HUDEP-2 (cell line): ENCODE results near the gene RASD2.

Experiments
- DNase-seq, 76 experiments: peaks; one replicate each; lab custom pipeline; 2025; ENCODE audit not compliant: unreplicated experiment in 76 of 76; lab: John Stamatoyannopoulos, UW

The RASD2 gene

GRCh38 chr22:35580351-35581022 lies 39.9 kb downstream of the RASD2 start:
- DNase-seq: no peak

DNA sequence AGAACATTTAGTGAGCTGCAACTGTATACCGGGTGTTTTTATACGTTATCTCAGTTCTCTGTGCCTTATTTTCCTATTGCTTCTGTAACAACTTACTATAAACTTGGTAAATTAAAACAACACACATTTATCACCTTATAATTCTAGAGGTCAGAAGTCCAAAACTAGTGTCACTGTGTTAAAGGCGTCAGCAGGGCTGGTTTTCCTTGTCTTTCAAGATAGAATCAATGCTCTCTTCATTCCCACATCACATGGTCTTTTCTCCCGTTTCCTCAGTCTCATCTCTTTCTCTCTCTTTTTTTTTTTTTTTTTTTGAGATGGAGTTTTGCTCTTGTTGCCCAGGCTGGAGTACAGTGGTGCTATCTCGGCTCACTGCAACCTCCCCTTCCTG lies 40.4 kb downstream of the RASD2 start:
- no peak for DNase-seq

GRCh38 chr22:35582218-35582860 lies 41.7 kb downstream of the RASD2 start:
- DNase-seq: no peak

DNA sequence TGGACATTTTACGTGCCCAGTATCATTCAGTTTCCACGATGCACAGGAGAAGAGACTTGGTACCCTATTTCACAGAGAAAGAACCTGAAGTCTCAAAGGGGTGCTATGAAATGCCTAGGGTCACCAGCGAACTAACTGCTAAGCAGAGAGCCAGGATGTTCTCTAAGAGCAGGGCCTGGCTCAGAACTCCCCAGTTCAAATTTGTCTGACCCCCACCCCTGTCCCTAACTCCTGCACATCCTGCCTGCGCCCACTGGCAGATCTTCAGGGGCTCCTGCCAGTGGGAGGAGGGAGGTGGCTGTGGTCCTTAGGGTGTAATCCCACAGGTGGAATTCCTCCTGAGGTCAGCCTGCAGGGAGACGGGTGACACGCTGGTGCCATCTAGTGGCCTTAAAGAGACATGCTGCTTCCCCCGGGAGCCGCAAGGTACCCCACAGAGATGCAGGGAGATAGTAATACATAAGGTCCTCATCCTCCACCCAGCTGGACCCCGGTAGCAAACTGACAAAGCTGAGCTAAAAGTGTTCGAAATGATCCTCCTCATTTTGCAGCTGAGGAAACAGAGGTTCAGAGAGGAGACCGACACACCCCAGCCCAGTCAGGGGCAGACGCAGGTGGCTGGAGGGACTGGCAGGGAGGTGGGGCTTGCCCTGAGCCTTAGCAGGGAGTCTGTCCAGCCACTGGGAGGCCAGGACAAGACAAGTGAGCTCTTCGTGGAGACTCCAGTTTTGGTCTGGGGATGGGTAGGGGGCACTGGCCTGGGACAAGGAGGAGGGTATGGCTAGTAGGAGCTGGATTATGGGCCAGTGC lies 42.4 kb downstream of the RASD2 start:
- DNase-seq: peak in 30 of 76 experiments; percentile 1 to 45 (median 8)

- no peak for DNase-seq
These were observed 46.1 kb downstream of the RASD2 start for GRCh38 chr22:35586771-35587170.

- no peak for DNase-seq
These were observed 46.8 kb downstream of the RASD2 start for GRCh38 chr22:35587447-35587870.

GRCh38 chr22:35587896-35588295 lies 47.3 kb downstream of the RASD2 start:
- DNase-seq: no peak

- DNase-seq: no peak
These were observed 48.6 kb downstream of the RASD2 start for GRCh38 chr22:35589071-35589755.

DNA sequence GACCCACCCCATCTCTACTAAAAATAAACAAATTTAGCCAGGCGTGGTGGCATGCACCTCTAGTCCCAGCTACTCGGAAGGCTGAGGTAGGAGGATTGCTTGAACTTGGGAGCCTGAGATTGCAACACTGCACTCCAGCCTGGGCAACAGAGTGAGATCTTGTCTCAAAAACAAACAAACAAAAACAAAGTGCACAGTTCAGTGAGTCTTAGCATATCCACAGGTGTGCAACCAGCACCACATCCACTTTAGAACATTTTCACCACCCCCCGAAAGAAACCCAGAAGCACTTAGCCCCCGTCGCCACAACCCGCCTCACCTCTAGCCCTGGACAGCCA lies 49.1 kb downstream of the RASD2 start:
- DNase-seq: no peak

DNA sequence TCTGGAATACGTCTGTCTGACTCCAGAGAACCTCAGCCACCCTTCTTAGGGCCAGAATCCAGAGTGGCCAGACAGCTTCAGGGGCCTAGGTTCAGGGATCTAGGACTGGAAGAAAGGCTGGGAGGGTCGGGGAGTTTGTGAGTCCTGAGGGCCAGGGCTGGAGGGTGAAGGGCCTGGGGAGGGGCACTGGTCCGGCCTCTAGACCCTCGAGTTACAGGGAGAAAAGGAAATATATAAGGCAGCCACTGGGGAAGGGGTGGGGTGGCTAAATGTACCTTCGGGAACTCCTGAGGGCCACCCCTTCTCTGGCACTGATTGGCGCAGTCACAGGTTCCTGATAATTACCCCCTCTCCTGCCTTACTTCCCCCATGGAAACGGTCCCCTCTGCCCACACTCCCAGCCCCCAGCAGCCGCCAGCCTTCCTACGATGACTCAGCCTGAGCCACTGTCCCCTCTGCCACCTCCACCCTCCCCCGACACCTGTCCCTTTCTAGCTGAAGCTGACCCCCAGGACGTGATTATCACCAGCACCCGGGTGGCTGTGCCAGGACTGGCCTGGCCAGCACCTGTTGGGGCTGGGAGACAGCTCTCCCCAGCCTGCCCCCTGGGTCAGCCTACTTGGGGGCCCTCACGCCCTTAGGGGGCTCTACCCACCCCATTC lies 50.1 kb downstream of the RASD2 start:
- no peak for DNase-seq

DNA sequence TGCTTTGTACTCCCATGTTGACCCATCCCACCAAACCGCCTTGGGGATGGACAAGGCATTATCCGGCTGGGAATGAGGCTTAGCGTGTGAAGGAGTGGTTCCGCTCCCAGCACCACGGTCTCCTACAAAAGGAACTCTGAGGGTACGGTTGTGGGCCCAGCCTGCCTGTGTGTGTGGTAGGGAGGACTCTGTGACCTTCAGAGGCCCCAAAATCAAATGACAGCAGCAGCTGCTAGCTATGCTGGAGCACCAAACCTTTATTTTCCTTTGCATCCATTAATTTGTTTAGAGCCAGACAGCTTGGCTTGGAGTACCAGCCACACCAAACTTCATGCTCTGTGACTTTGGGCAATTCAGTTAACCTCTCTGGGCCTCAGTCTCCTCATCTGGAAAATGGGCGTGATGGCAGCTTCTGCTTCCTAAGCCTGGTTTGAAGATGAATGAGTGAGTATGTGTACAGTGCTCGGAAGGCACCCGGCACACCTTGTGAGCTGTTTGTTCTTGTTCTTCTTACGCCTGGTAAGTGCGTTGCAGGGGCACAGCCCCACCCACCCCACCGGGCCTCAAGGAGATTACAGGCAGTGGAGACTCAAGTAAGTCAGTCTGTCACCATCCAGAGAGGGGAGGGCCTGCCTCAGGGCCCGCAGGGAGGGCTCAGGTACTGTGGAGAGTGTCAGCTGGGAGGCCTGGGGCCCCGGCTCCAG lies 51.2 kb downstream of the RASD2 start:
- DNase-seq: no peak

- no peak for DNase-seq
These were observed 51.9 kb downstream of the RASD2 start for GRCh38 chr22:35592418-35592967.

DNA sequence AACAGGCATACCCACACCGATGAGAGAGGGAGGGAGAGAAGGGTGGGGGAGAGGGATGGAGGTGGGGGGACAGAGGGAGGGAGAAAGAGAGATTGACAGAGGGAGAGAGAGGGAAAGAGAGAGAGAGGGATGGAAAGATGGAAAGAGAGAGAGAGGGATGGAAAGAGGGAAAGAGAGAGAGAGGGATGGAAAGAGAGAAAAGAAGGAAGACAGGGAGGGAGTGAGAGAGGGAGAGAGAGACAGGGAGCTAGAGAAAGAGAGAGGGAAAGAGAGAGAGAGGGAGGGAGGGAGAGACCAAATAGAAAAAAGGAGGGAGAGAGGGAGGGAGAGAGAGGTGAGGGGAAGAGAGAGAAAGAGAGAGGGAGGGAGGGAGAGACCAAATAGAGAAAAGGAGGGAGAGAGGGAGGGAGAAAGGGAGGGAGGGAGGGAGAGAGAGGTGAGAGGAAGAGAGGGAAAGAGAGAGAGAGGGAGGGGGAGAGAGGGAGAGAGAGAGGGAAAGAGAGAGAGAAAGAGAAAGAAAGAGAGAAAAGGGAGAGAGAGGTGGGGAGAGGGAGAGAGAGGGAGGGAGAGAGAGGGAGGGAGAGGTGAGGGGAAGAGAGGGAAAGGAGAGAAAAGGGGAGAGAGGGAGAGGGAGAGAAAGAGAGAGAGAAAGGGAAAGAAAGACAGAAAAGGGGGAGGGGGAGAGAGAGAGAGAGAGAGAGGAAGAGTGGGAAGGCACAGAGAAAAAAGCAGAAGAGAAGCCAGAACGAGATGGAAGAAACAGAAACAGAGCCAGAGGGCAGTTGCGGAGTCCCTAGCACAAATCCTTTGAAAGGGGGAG lies 52.6 kb downstream of the RASD2 start:
- no peak for DNase-seq

DNA sequence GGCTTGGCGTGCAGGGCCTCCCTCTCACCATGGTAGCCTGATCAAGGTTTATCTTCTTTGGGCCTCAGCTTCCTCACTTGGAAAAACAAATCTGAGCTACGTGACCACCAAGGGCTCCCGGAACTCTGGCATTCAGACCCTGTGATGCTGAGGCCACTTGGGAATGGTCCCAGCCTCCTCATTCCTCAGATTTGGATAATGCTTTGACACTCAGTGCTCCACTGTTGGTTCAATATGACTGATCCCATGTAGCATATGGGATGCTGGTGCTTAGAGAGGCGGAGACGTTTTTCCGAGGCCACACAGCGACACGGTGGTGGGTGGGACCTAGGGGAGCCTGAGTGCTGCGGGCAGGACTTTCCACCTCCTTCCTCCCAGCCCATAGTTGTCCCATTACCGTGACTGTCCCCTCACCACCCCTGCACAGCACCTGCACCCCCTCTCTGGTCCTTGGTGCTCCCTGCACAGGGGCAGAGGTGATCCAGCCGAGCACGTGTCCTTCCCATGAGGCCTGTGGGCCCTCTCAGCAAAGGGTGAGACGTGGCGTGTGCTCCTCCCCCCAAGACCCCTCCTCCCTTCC lies 53.4 kb downstream of the RASD2 start:
- no peak for DNase-seq

GRCh38 chr22:35594686-35595085 lies 54.1 kb downstream of the RASD2 start:
- no peak for DNase-seq

GRCh38 chr22:35596821-35597220 lies 56.2 kb downstream of the RASD2 start:
- no peak for DNase-seq

- DNase-seq: no peak
These were observed 57.2 kb downstream of the RASD2 start for GRCh38 chr22:35597692-35598395.

DNA sequence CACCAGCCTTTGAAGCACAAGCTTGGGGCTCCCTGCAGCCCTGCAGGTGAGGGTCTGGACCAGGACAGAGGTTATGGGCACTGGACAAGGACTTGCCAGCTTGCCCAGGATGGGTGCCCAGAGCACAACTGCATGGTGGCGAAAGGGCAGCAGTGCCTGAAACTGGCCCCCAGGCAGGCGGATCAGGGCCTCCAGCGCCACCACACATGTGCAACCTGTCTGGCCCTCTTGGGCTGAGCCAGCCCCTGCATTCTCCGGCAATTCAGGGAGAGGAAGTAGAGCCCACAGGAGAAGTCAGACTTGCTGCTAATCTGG lies 57.7 kb downstream of the RASD2 start:
- DNase-seq: no peak
